HG02852 (cell line): ENCODE results near the gene PNMA6A.
"Not testable (repeated sequence)": the region's sequence is repeated elsewhere in the genome, so short reads cannot be mapped to it uniquely, and the experiment has no call there.

ENCODE experiments used
- ATAC-seq: cut with Tn5 transposase; IDR thresholded peaks from one replicate; pipeline ENCODE4 v1.9.1; 2021; ENCODE audit warnings: mild to moderate bottlenecking, moderate library complexity; ENCODE audit not compliant: unreplicated experiment

The PNMA6A gene

GRCh38 chrX:153074935-153075334 is 2.7 kb downstream of the PNMA6A start:
- ATAC-seq: no peak

- ATAC-seq: no peak
These were observed 3.1 kb downstream of the PNMA6A start for GRCh38 chrX:153075366-153075765.

GRCh38 chrX:153077437-153078135 is 5.3 kb downstream of the PNMA6A start:
- not testable (repeated sequence) for ATAC-seq

- not testable (repeated sequence) for ATAC-seq
These were observed 11.1 kb downstream of the PNMA6A start for GRCh38 chrX:153083238-153083923.

GRCh38 chrX:153102418-153102817 is 30.2 kb downstream of the PNMA6A start:
- no peak for ATAC-seq

- ATAC-seq: not testable (repeated sequence)
These were observed 32.7 kb downstream of the PNMA6A start for GRCh38 chrX:153104959-153105358.

GRCh38 chrX:153106092-153106801 is 34.0 kb downstream of the PNMA6A start:
- not testable (repeated sequence) for ATAC-seq

GRCh38 chrX:153110735-153111134 is 38.5 kb downstream of the PNMA6A start:
- ATAC-seq: not testable (repeated sequence)

GRCh38 chrX:153113851-153114250 is 41.6 kb downstream of the PNMA6A start:
- ATAC-seq: not testable (repeated sequence)

- ATAC-seq: not testable (repeated sequence)
These were observed 45.5 kb downstream of the PNMA6A start for GRCh38 chrX:153117754-153118153.

- not testable (repeated sequence) for ATAC-seq
These were observed 48.0 kb downstream of the PNMA6A start for GRCh38 chrX:153120230-153120629.

- ATAC-seq: not testable (repeated sequence)
These were observed 51.2 kb downstream of the PNMA6A start for GRCh38 chrX:153123468-153123867.
